SK-MEL-5 (cell line): Measurements from ENCODE around the gene RNF40. TPM values are rescaled to one million over a fixed set of nuclear protein-coding genes. Genes with fewer than 3 reads are reported as not detected.

Experiments used
- DNase-seq: peaks from one replicate; pipeline ENCODE4 v3.0.0-alpha.2; 2016; ENCODE audit warnings: low read depth, low spot score
- in situ Hi-C: cut with HindIII; loops from 2 replicates; pipeline ENCODE4 v1.10.0; 2016; ENCODE audit warnings: low sequenced_read_pairs, high pct_unique_total_duplicates, low pct_unique_long_range_greater_than_20kb
- polyA plus RNA-seq, 2 experiments: library from polyadenylated mRNA; depleted of rRNA; stranded (reverse); fragments of >200 nt; gene quantifications; 2 replicates each; pipeline ENCODE4 v1.2.3, GENCODE V29; 2015
- total RNA-seq: library from RNA; depleted of rRNA; stranded (reverse); fragments of >200 nt; shearing (Covaris generic); gene quantifications from 2 replicates; pipeline ENCODE4 v1.2.3, GENCODE V29; 2014; rRNA removed

Gene RNF40
- 108 and 120 TPM in 2 replicates for total RNA-seq
- 81.8 and 91.2 TPM in 2 replicates for polyA plus RNA-seq (2015; cell fraction: cytosol; rRNA removed)
- 63.6 and 84.8 TPM in 2 replicates for polyA plus RNA-seq (2015; cell fraction: nucleus; rRNA removed)

GRCh38 chr16:30761928-30762902 is at the start of gene RNF40, which contains the start of gene CFAP119:
TSS of gene RNF40 (plus strand) at chr16:30762322. CDS start at chr16:30762546, 224 bp downstream.
TSS of gene CFAP119 (minus strand) at chr16:30762062. CDS start at chr16:30761748, 314 bp downstream.
- in situ Hi-C loops, result no loop called here
- DNase-seq, result peak; percentile 97

DNA sequence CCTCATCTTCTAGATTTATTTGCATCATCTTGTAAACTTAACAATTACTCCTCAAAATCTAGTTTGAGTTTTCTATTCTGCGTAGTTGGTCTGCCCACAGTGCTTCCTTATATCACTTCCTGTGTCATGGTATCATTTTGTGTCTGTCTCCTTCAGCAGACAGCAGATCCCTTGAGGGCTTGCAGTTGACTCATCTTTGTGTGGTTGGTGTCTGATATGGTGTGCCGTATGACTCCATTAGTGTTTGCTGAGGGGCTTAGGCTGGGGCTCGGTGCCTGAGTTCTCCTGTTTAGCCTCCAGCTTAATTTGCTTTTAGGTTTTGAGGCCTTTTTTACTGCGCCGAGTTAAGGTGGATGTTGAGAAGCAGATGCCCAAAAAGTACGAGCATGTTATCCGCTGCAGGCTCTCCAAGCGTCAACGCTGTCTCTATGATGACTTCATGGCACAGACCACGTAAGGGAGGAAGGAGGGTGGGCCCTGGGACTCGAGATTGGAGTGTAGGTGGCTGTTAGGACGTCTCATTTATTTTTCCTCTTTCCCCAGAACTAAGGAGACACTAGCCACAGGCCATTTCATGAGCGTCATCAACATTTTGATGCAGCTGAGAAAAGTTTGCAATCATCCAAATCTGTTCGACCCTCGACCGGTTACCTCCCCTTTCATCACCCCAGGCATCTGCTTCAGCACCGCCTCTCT is 46.2 kb upstream of the RNF40 start:
- in situ Hi-C loops, result no loop called here
- DNase-seq, result peak; percentile 62

GRCh38 chr16:30720086-30720485 is 42.0 kb upstream of the RNF40 start:
- in situ Hi-C loops, result no loop called here

GRCh38 chr16:30720694-30721093 is 41.4 kb upstream of the RNF40 start:
- in situ Hi-C loops, result no loop called here
- DNase-seq, result no peak

More at GRCh38 chr16:30720086-30720485, 42.0 kb upstream of the RNF40 start:
- DNase-seq, result no peak

- no peak for DNase-seq
- in situ Hi-C loops, result no loop called here
Observed at GRCh38 chr16:30721167-30721566, 41.0 kb upstream of the RNF40 start.

GRCh38 chr16:30721606-30722005 is 40.5 kb upstream of the RNF40 start:
- in situ Hi-C loops, result no loop called here

GRCh38 chr16:30722443-30722842 is 39.7 kb upstream of the RNF40 start:
- DNase-seq, result no peak
- in situ Hi-C loops, result no loop called here

More at GRCh38 chr16:30721606-30722005, 40.5 kb upstream of the RNF40 start:
- DNase-seq, result no peak

DNA sequence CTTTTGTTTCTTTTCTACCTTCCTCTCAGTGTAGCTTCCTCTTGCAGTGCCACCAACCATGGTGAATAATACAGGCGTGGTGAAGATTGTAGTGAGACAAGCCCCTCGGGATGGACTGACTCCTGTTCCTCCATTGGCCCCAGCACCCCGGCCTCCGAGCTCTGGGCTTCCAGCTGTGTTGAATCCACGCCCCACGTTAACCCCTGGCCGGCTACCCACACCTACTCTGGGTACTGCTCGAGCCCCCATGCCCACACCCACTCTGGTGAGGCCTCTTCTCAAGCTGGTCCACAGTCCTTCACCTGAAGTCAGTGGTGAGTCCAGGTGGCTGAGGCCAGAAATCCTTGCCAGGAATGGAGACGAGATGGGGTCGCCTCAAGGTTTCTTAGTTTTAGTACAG is 39.2 kb upstream of the RNF40 start:
- no peak for DNase-seq
- in situ Hi-C loops, result no loop called here

GRCh38 chr16:30723725-30724355 is 38.3 kb upstream of the RNF40 start:
- no peak for DNase-seq
- in situ Hi-C loops, result no loop called here

DNA sequence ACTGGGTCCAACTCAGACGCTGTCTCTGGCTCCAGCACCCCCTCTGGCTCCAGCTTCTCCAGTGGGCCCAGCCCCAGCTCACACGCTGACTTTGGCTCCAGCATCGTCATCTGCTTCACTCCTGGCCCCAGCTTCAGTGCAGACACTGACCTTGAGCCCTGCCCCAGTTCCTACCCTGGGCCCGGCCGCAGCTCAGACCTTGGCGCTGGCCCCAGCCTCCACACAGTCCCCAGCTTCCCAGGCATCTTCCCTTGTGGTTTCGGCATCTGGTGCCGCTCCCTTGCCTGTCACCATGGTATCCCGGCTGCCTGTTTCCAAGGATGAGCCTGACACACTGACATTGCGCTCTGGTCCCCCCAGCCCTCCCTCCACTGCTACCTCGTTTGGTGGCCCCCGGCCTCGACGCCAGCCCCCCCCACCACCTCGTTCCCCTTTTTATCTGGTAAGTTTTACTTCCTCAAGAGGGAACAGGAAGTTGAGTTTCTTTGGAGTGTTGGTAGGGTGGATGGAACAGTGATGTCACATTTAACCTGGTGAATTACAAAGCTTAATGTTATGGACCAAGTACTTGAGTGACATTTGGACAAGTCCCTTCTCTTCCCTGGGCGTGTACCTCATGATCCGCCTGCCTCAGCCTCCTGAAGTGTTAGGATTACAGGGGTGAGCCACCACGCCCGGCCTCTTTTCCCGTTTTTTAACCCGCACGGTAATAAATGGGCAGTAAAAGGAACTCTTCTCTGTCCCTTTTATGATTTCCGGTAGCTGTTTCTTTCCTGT is 37.3 kb upstream of the RNF40 start:
- in situ Hi-C loops, result no loop called here
- no peak for DNase-seq

DNA sequence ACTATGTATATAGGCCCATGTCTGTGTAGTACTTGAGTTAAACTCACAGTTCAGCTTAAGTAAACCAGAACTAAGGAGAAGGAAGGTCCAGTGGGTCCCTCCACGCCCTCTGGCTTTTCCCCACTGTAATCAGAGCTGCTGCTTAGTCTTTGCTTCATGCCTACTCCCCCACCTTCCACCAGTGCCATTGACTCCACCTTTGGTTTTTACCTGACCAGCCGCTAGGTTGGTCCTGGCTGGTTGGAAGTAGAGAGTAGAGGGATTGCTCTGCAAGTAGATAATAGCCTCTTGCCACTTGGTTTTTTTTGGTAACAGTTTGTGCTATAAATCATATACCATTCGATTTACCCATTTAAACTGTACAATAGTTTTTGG is 36.7 kb upstream of the RNF40 start:
- DNase-seq, result no peak
- in situ Hi-C loops, result no loop called here

DNA sequence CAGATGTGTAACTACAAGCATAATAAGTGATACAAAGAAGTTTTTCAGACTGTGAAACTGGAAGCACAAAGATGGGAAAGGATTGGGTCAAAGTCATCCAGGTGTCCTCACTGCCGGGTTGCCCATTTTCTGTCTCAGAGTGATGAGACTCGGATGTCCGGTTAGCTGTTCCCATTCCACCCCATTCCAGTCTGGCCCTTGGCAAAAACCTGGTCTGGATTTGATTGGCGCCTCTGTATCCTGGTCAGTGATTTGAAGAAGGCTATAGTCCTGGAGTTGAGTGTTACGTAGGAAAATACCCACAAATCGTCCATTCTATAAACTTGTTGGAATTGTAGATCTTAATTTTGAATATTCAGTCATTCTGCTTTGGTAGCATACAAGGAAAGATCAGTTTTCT is 33.8 kb upstream of the RNF40 start:
- in situ Hi-C loops, result no loop called here

DNA sequence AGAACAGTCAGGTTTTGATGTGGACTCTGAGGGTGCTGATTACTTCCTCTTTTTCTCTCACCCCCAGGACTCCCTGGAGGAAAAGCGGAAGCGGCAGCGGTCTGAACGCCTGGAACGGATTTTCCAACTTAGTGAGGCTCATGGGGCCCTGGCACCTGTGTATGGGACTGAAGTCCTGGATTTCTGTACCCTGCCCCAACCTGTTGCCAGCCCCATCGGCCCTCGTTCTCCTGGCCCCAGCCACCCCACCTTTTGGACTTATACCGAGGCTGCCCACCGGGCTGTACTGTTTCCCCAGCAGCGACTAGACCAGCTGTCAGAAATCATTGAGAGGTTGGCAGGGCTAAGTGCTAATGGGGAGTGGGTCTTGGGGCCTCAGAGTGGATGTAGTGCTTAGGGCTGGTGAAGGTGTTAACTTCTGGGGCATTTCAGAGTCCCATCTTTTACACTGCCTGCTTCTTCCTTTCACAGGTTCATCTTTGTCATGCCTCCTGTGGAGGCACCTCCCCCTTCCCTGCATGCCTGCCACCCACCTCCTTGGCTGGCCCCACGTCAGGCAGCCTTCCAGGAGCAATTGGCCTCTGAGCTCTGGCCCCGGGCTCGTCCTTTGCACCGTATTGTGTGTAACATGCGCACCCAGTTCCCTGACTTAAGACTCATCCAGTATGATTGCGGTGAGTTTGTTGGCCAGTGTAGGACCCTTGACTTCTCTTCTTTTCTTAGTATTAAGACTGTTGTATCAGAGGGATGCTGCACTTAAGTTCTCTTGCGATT is 33.0 kb upstream of the RNF40 start:
- in situ Hi-C loops, result no loop called here
- no peak for DNase-seq

More for the DNA sequence above, 33.8 kb upstream of the RNF40 start:
- no peak for DNase-seq

GRCh38 chr16:30731411-30731810 is 30.7 kb upstream of the RNF40 start:
- no peak for DNase-seq
- in situ Hi-C loops, result no loop called here

GRCh38 chr16:30736995-30737793 is 24.9 kb upstream of the RNF40 start:
- no peak for DNase-seq
- in situ Hi-C loops, result no loop called here
